Activated naive CD8-positive, alpha-beta T cell treated with anti-CD3 and anti-CD28 coated beads, Interleukin-2, amount 10 ng/mL, durations not matched to agents 7 days and 5 days (primary cell): ENCODE data around the gene GPT2. TPM values are rescaled to one million over a fixed set of nuclear protein-coding genes. Genes with fewer than 3 reads are reported as not detected.

ENCODE experiments used
- ATAC-seq: fragments of 150-1000 bp; cut with Tn5 transposase; one replicate; pipeline ENCODE4 v1.10.0; 2021; ENCODE audit warnings: low read depth, moderate library complexity
- POLR2A ChIA-PET: fragments of 350-600 bp; sonication (Branson Sonifier 250); formaldehyde crosslinking; loops from one replicate; lab custom pipeline; 2021; ENCODE audit warnings: antibody characterized with exemption; lab: Charles Lee
- DNase-seq: peaks from one replicate; pipeline ENCODE4 v3.0.0; 2021
- H3K27ac Mint-ChIP-seq: one replicate; pipeline ENCODE4 v1.8.0; 2022; ENCODE audit warnings: mild to moderate bottlenecking, mixed read lengths
- H3K27me3 Mint-ChIP-seq: one replicate; pipeline ENCODE4 v1.8.0; 2022; ENCODE audit warnings: mild to moderate bottlenecking, moderate library complexity, mixed read lengths
- H3K36me3 Mint-ChIP-seq: one replicate; pipeline ENCODE4 v1.8.0; 2021; ENCODE audit warnings: mild to moderate bottlenecking, mixed read lengths
- H3K4me1 Mint-ChIP-seq: one replicate; pipeline ENCODE4 v1.8.0; 2021; ENCODE audit warnings: mixed read lengths
- H3K4me3 Mint-ChIP-seq: one replicate; pipeline ENCODE4 v1.8.0; 2022; ENCODE audit warnings: mild to moderate bottlenecking, moderate library complexity, mixed read lengths
- H3K9me3 Mint-ChIP-seq: one replicate; pipeline ENCODE4 v1.8.0; 2021; ENCODE audit warnings: mixed read lengths
- total RNA-seq, 2 experiments: library from RNA; stranded (reverse); gene quantifications; one replicate each; pipeline ENCODE4 v1.2.3, GENCODE V29; 2021

Gene GPT2
- total RNA-seq, 2 experiments from 2014 or later = 4.8 to 6.3 TPM

DNA sequence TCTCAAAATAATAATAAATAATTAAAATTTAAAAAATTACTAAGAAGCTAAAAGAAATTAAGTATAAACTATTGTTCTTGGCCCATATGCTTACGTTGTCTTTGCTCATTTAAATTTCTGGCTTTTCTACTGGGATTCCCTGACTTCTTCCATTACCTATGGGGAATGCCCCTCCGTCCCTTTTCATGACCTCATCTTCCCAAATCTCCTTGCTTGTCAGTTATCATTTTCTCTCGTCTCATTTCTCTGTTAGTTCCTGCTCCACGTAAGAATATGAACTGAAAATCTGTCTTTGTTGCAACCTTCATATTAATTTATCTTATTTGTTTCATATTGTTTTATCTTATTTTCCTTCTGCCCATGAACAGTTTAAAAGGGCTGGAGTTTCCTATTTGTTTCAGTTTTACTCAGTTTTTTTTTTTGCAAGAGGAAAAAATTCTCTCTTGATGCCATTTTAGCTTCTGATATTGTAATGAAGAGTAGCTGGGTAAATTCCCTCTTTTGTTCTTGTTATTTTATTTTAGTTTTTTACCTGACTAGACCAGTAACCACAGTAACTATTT lies 91.8 kb downstream of the GPT2 start:
- no peaks in the 10 kb centered on the region for H3K9me3 Mint-ChIP-seq
- H3K27me3 Mint-ChIP-seq = no peaks in the 10 kb centered on the region
- peak overlapping the region; percentile 26 for H3K27ac Mint-ChIP-seq
- peaks cover 28% of the 10 kb centered on the region for H3K4me1 Mint-ChIP-seq
- POLR2A ChIA-PET = no interaction called here
- no peak for DNase-seq
- peaks cover 9% of the 10 kb centered on the region for H3K36me3 Mint-ChIP-seq
- H3K4me3 Mint-ChIP-seq = peak overlapping the region; percentile 11
- ATAC-seq = no peak

DNA sequence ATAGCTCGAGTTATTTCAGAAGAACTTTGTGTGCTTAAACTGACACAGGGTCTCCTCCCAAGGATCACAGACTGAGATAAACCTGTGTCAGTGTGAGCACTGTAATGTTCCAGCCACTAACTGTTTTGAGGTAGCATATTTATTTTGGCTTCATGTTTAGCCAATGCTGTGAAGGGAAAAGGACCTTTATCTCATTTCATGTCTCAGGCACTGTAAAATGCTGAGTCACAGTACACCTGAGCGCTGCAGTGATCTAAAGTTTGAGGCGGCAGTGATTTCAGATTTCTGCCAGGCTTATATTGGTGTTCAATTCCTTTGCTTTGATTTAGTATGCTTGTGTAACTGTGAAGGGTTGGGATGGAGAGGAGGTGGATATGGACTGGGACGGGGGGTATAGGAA lies 92.4 kb downstream of the GPT2 start:
- Mint-ChIP-seq H3K36me3 (peaks cover 5% of the 10 kb centered on the region), H3K4me3 (no peak overlapping the region), H3K27me3 (no peaks in the 10 kb centered on the region), H3K4me1 (peaks cover 25% of the 10 kb centered on the region), H3K9me3 (no peaks in the 10 kb centered on the region), H3K27ac (no peak overlapping the region)
- ATAC-seq = no peak
- DNase-seq = no peak
- POLR2A ChIA-PET = no interaction called here

Other genes starting within 250 kb of the GPT2 start
- 10 to 100 TPM; 74.7 to 75.7 TPM for gene VPS35, start 195.2 kb upstream of the GPT2 start, total RNA-seq
- gene ORC6, start 194.7 kb upstream of the GPT2 start, total RNA-seq = 10 to 100 TPM; 28.3 to 32.6 TPM
- under 1 TPM in 1 of 2 experiments, not detected in 1; 0.61 TPM for gene MYLK3, start 136.0 kb upstream of the GPT2 start, total RNA-seq
- 1 to 10 TPM; 8.8 to 9.5 TPM for gene C16orf87, start 53.2 kb upstream of the GPT2 start, total RNA-seq
- gene DNAJA2, start 89.3 kb downstream of the GPT2 start, total RNA-seq = 10 to 100 TPM; 60.0 to 62.3 TPM